Measurements from ENCODE around the gene C22orf23. TPM values are rescaled to one million over a fixed set of nuclear protein-coding genes. Genes with fewer than 3 reads are reported as not detected.

The C22orf23 gene
- total and polyA plus RNA-seq, 2 of the 13 experiments (the other 11 are each of a cell fraction or from before 2014, with no cell fraction given), result 0.21 to 0.24 TPM

DNA sequence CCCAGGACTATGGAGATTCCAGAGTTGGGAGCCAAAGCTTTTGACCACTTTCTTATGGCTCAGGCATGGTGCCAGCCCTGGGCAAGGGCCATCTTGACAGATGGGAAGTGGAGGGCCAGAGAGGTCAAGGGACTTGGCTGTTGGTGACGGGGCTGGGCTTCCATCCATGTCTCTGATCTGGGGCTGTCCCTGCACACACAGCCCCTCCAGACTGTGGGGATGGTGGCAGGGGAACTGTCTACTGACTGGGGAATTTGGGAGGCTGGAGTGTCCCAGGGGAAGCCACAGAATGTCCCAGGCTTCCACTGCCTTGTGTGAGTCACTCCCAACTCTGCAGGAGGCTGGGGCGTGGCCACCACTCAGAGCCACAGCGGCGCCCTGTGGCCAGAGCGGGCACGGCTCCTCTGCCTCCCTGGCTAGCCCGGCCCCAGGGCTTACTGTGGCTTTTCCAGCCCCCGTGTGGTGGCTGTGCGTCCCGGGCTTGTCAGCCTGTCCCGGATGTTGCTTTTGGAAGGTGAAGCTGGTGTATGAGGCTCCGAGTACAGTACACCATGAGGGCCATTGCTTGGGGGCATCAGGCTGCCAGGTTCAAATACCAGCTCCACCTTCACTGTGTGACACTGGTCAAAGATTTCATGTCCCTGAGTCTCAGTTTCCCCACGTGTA lies 19.6 kb downstream of the C22orf23 start (continued):
- TF ChIP-seq ZBTB2 (CRISPR knock-in tag; IDR thresholded peaks at IDR 0.05; ENCODE audit: low read depth), result no peak
- TF ChIP-seq SSRP1 (CRISPR knock-in tag; IDR thresholded peaks at IDR 0.05), result 0 out of 2 replicates have a peak, but pooled peaks have one; percentile 34
- TF ChIP-seq, protein P1, sequence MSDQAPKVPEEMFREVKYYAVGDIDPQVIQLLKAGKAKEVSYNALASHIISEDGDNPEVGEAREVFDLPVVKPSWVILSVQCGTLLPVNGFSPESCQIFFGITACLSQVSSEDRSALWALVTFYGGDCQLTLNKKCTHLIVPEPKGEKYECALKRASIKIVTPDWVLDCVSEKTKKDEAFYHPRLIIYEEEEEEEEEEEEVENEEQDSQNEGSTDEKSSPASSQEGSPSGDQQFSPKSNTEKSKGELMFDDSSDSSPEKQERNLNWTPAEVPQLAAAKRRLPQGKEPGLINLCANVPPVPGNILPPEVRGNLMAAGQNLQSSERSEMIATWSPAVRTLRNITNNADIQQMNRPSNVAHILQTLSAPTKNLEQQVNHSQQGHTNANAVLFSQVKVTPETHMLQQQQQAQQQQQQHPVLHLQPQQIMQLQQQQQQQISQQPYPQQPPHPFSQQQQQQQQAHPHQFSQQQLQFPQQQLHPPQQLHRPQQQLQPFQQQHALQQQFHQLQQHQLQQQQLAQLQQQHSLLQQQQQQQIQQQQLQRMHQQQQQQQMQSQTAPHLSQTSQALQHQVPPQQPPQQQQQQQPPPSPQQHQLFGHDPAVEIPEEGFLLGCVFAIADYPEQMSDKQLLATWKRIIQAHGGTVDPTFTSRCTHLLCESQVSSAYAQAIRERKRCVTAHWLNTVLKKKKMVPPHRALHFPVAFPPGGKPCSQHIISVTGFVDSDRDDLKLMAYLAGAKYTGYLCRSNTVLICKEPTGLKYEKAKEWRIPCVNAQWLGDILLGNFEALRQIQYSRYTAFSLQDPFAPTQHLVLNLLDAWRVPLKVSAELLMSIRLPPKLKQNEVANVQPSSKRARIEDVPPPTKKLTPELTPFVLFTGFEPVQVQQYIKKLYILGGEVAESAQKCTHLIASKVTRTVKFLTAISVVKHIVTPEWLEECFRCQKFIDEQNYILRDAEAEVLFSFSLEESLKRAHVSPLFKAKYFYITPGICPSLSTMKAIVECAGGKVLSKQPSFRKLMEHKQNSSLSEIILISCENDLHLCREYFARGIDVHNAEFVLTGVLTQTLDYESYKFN (CRISPR knock-in tag; conservative IDR thresholded peaks at IDR 0.05), result peak; percentile 38
- no peak for TF ChIP-seq ZNF34 (CRISPR knock-in tag; IDR thresholded peaks at IDR 0.05; ENCODE audit: borderline replicate concordance)
- peak; percentile 55; the same call in 1 of the 2 replicates for TF ChIP-seq SP5 (CRISPR knock-in tag; IDR thresholded peaks at IDR 0.05; ENCODE audit: borderline replicate concordance, low read depth)
- TF ChIP-seq ZFP36 (IDR thresholded peaks at IDR 0.05; ENCODE audit: borderline replicate concordance, low read depth, low read length, partially characterized antibody), result no peak
- TF ChIP-seq, protein P2, sequence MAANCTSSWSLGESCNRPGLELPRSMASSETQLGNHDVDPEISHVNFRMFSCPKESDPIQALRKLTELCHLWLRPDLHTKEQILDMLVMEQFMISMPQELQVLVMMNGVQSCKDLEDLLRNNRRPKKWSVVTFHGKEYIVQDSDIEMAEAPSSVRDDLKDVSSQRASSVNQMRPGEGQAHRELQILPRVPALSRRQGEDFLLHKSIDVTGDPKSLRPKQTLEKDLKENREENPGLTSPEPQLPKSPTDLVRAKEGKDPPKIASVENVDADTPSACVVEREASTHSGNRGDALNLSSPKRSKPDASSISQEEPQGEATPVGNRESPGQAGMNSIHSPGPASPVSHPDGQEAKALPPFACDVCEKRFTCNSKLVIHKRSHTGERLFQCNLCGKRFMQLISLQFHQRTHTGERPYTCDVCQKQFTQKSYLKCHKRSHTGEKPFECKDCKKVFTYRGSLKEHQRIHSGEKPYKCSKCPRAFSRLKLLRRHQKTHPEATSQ (CRISPR knock-in tag; IDR thresholded peaks at IDR 0.05; ENCODE audit: borderline replicate concordance), result no peak
- peak; percentile 56; the same call in 1 of the 2 replicates for TF ChIP-seq ETV5 (CRISPR knock-in tag; IDR thresholded peaks at IDR 0.05; ENCODE audit: borderline replicate concordance)
- TF ChIP-seq ZNF260 (CRISPR knock-in tag; IDR thresholded peaks at IDR 0.05; ENCODE audit: borderline replicate concordance, low read depth), result no peak
- no peak for TF ChIP-seq TFAP4 (IDR thresholded peaks at IDR 0.05; ENCODE audit: borderline replicate concordance, low read depth)
- TF ChIP-seq KDM2A (CRISPR knock-in tag; IDR thresholded peaks at IDR 0.05; ENCODE audit: borderline replicate concordance, low read depth), result peak; percentile 85
- TF ChIP-seq HMGXB4 (CRISPR knock-in tag; IDR thresholded peaks at IDR 0.05; ENCODE audit: borderline replicate concordance in 1 of 2, low read depth in 1 of 2), result peak; percentile 84 to 95
- TF ChIP-seq HMGXB3 (CRISPR knock-in tag; IDR thresholded peaks at IDR 0.05; ENCODE audit: borderline replicate concordance), result peak; percentile 28; the same call in 1 of the 2 replicates

Data from HepG2 (cell line).